Liver (tissue), 9 donors: ENCODE measurements around the gene SYNJ2. TPM values are rescaled to one million over a fixed set of nuclear protein-coding genes. Genes with fewer than 3 reads are reported as not detected.

Source experiments
- DNase-seq: peaks from one replicate; pipeline ENCODE4 v3.0.0-alpha.2; 2017; ENCODE audit warnings: low spot score
- H3K27ac ChIP-seq, 2 donors: one replicate each; pipeline ENCODE4 v1.7.0; 2013; ENCODE audit warnings: inconsistent platforms in 2 of 2, low read length in 2 of 2, control low read depth in 1 of 2, low read depth in 1 of 2, mild to moderate bottlenecking in 1 of 2
- H3K27me3 ChIP-seq, 4 donors: one replicate each; pipeline versions ENCODE4 v1.6.1 to v1.7.0; 2013; ENCODE audit warnings: low read length in 3 of 4, inconsistent platforms in 1 of 4, mild to moderate bottlenecking in 1 of 4, moderate library complexity in 1 of 4; ENCODE audit not compliant: control insufficient read depth in 4 of 4, insufficient read depth in 4 of 4
- H3K36me3 ChIP-seq, 4 donors: one replicate each; pipeline versions ENCODE4 v1.6.1 to v1.7.0; 2013; ENCODE audit warnings: low read length in 3 of 4, mild to moderate bottlenecking in 3 of 4, low read depth in 1 of 4, moderate library complexity in 1 of 4; ENCODE audit not compliant: control insufficient read depth in 4 of 4, insufficient read depth in 3 of 4
- H3K4me1 ChIP-seq, 4 donors: one replicate each; pipeline versions ENCODE4 v1.6.1 to v1.7.0; 2013; ENCODE audit warnings: low read length in 3 of 4, mild to moderate bottlenecking in 3 of 4, moderate library complexity in 1 of 4; ENCODE audit not compliant: control insufficient read depth in 4 of 4, insufficient read depth in 4 of 4
- H3K4me3 ChIP-seq, 3 donors: one replicate each; pipeline versions ENCODE4 v1.6.1 to v1.7.0; 2013; ENCODE audit warnings: low read length in 3 of 3, control low read depth in 1 of 3, low read depth in 1 of 3, mild to moderate bottlenecking in 1 of 3
- H3K9ac ChIP-seq, 2 donors: one replicate each; pipeline ENCODE4 v1.7.0; 2013; ENCODE audit warnings: low read length in 2 of 2, mild to moderate bottlenecking in 2 of 2, moderate library complexity in 2 of 2, control low read depth in 1 of 2, low read depth in 1 of 2
- H3K9me3 ChIP-seq, 4 donors: one replicate each; pipeline versions ENCODE4 v1.6.1 to v1.7.0; 2013; ENCODE audit warnings: low read length in 3 of 4; ENCODE audit not compliant: control insufficient read depth in 4 of 4
- ATF3 ChIP-seq: IDR thresholded peaks from 2 replicates; pipeline ENCODE4 v1.6.1; 2016; ENCODE audit warnings: antibody characterized with exemption
- CTCF ChIP-seq: fragments of 150-350 bp; IDR thresholded peaks from 2 replicates; pipeline ENCODE4 v1.5.1; 2017; ENCODE audit warnings: improper control_type of control experiment, low read depth, low read length; ENCODE audit not compliant: missing input control
- EGR1 ChIP-seq, 2 donors: IDR thresholded peaks; 2 replicates each; pipeline ENCODE4 v1.6.1; 2016 to 2018; ENCODE audit warnings: antibody characterized with exemption in 2 of 2, low read depth in 2 of 2
- FOXA1 ChIP-seq: IDR thresholded peaks from 2 replicates; pipeline ENCODE4 v1.6.1; 2016; ENCODE audit warnings: antibody characterized with exemption
- FOXA2 ChIP-seq: IDR thresholded peaks from 2 replicates; pipeline ENCODE4 v1.6.1; 2016; ENCODE audit warnings: antibody characterized with exemption
- GABPA ChIP-seq, 2 donors: IDR thresholded peaks in 1 of 2; conservative IDR thresholded peaks in 1 of 2; 2 replicates each; pipeline ENCODE4 v1.6.1; 2016; ENCODE audit warnings: antibody characterized with exemption in 2 of 2, mild to moderate bottlenecking in 1 of 2, moderate library complexity in 1 of 2
- HNF4A ChIP-seq, 2 donors: conservative IDR thresholded peaks; 2 replicates each; pipeline ENCODE4 v1.6.1; 2016; ENCODE audit warnings: antibody characterized with exemption in 2 of 2, mild to moderate bottlenecking in 2 of 2
- HNF4G ChIP-seq: IDR thresholded peaks from 2 replicates; pipeline ENCODE4 v1.6.1; 2016; ENCODE audit warnings: antibody characterized with exemption
- JUND ChIP-seq, 2 donors: IDR thresholded peaks; 2 replicates each; pipeline ENCODE4 v1.6.1; 2016; ENCODE audit warnings: antibody characterized with exemption in 2 of 2
- MAX ChIP-seq: IDR thresholded peaks from 2 replicates; pipeline ENCODE4 v1.6.1; 2016; ENCODE audit warnings: antibody characterized with exemption
- NR2F2 ChIP-seq: IDR thresholded peaks from 2 replicates; pipeline ENCODE4 v1.6.1; 2016; ENCODE audit warnings: antibody characterized with exemption
- RAD21 ChIP-seq, 2 donors: IDR thresholded peaks; 2 replicates each; pipeline ENCODE4 v1.6.1; 2016; ENCODE audit warnings: antibody characterized with exemption in 2 of 2, mild to moderate bottlenecking in 2 of 2
- REST ChIP-seq: IDR thresholded peaks from 2 replicates; pipeline ENCODE4 v1.6.1; 2016; ENCODE audit warnings: antibody characterized with exemption, mild to moderate bottlenecking
- RXRA ChIP-seq, 2 donors: IDR thresholded peaks; 2 replicates each; pipeline ENCODE4 v1.6.1; 2017 to 2018; ENCODE audit warnings: antibody characterized with exemption in 2 of 2, mild to moderate bottlenecking in 1 of 2
- TAF1 ChIP-seq: conservative IDR thresholded peaks from 2 replicates; pipeline ENCODE4 v1.6.1; 2016; ENCODE audit warnings: antibody characterized with exemption, mild to moderate bottlenecking
- ZBTB33 ChIP-seq: IDR thresholded peaks from 2 replicates; pipeline ENCODE4 v1.6.1; 2016; ENCODE audit warnings: antibody characterized with exemption
- WGBS: extraction: QIAGEN DNeasy Blood & Tissue Kit; methylation state at CpG from one replicate; pipeline ENCODE4 v1.1.7; 2013; 5-methylcytosine and 5-hydroxymethylcytosine counted together
- polyA plus RNA-seq, 2 donors: library from polyadenylated mRNA; stranded (reverse) in 1 of 2; unstranded in 1 of 2; fragments of 200-250 nt in 1 of 2; fragments of >200 nt in 1 of 2; fragmentation: Nextera tagmentation in 1 of 2; extraction: Ambion mirVana in 1 of 2; gene quantifications; one replicate each; pipeline versions ENCODE4 v1.2.1 to v1.2.3, GENCODE V29; 2013 to 2015
- total RNA-seq, 2 donors: library from RNA; depleted of rRNA; stranded (reverse); fragments of >200 nt; gene quantifications; one replicate each; pipeline ENCODE4 v1.2.3, GENCODE V29; 2014
- donor health status: healthy.
- donor health status: healthy.
- donor health status: healthy.
- donor health status: healthy.
- donor health status: healthy.

Gene SYNJ2
- total and polyA plus RNA-seq, 4 donors, result 2.4 to 8.9 (median 3.2) TPM

GRCh38 chr6:158003910-158004700, 22.4 kb downstream of the SYNJ2 start:
- H3K9ac ChIP-seq, result no peak overlapping the region
- H3K27me3 ChIP-seq, result no peaks in the 10 kb centered on the region
- H3K36me3 ChIP-seq, result no peaks in the 10 kb centered on the region
- TF ChIP-seq EGR1 (IDR thresholded peaks at IDR 0.05; ENCODE audit: low read depth in 2 of 2) (no peak), RAD21 (IDR thresholded peaks at IDR 0.05) (no peak)
- H3K4me1 ChIP-seq, result peaks cover 0 to 16% (median 5%) of the 10 kb centered on the region in 4 donors
- WGBS, result 81% methylated on average over 10 of the region's 10 CpGs
- no peaks in the 10 kb centered on the region for H3K9me3 ChIP-seq
- no peak overlapping the region for H3K4me3 ChIP-seq
- H3K27ac ChIP-seq, result peak overlapping the region; percentile 36 to 55
- DNase-seq, result no peak

- no peak for TF ChIP-seq REST
- no peak for TF ChIP-seq TAF1
- no peak for TF ChIP-seq JUND (IDR thresholded peaks at IDR 0.05)
- TF ChIP-seq NR2F2, result no peak
- TF ChIP-seq MAX, result no peak
- no peak for TF ChIP-seq FOXA1
- no peak for TF ChIP-seq RXRA (IDR thresholded peaks at IDR 0.05)
- TF ChIP-seq FOXA2, result no peak
- TF ChIP-seq RAD21 (IDR thresholded peaks at IDR 0.05), result no peak
- peaks cover 0 to 16% (median 7%) of the 10 kb centered on the region in 4 donors for H3K4me1 ChIP-seq
- no peak overlapping the region for H3K9ac ChIP-seq
- no peaks in the 10 kb centered on the region for H3K9me3 ChIP-seq
- no peaks in the 10 kb centered on the region for H3K36me3 ChIP-seq
- no peak overlapping the region for H3K4me3 ChIP-seq
- no peak for DNase-seq
- WGBS, result 95% methylated on average over 14 of the region's 14 CpGs
- H3K27me3 ChIP-seq, result no peaks in the 10 kb centered on the region
- no peak overlapping the region for H3K27ac ChIP-seq
Observed at GRCh38 chr6:158004701-158005095, 23.0 kb downstream of the SYNJ2 start.

- H3K36me3 ChIP-seq, result no peaks in the 10 kb centered on the region
- no peaks in the 10 kb centered on the region for H3K27me3 ChIP-seq
- peaks cover 0 to 14% (median 7%) of the 10 kb centered on the region in 4 donors for H3K4me1 ChIP-seq
- DNase-seq, result no peak
- H3K27ac ChIP-seq, result no peak overlapping the region
- H3K4me3 ChIP-seq, result no peak overlapping the region
- TF ChIP-seq EGR1 (IDR thresholded peaks at IDR 0.05; ENCODE audit: low read depth in 2 of 2) (no peak), FOXA2 (no peak), HNF4G (no peak), FOXA1 (no peak), NR2F2 (no peak), MAX (no peak), CTCF (no peak), RAD21 (IDR thresholded peaks at IDR 0.05) (no peak), HNF4A (conservative IDR thresholded peaks at IDR 0.05) (no peak), ATF3 (no peak), ZBTB33 (no peak), JUND (IDR thresholded peaks at IDR 0.05) (no peak), TAF1 (no peak), GABPA (IDR thresholded peaks at IDR 0.05 in 1 of 2, conservative IDR thresholded peaks at IDR 0.05 in 1 of 2) (no peak)
- 92% methylated on average over 11 of the region's 11 CpGs for WGBS
- H3K9ac ChIP-seq, result no peak overlapping the region
- no peaks in the 10 kb centered on the region for H3K9me3 ChIP-seq
Observed at GRCh38 chr6:158005626-158006180, 24.0 kb downstream of the SYNJ2 start.
